ENCODE data around the gene MRPL53. TPM values are rescaled to one million over a fixed set of nuclear protein-coding genes. Genes with fewer than 3 reads are reported as not detected.
A peak's percentile ranks its signal among the peaks of the same experiment; 100 is the strongest.

Gene MRPL53
- total and polyA plus RNA-seq, 2 of the 13 experiments (the other 11 are each of a cell fraction or from before 2014, with no cell fraction given): 34.3 to 51.9 TPM

DNA sequence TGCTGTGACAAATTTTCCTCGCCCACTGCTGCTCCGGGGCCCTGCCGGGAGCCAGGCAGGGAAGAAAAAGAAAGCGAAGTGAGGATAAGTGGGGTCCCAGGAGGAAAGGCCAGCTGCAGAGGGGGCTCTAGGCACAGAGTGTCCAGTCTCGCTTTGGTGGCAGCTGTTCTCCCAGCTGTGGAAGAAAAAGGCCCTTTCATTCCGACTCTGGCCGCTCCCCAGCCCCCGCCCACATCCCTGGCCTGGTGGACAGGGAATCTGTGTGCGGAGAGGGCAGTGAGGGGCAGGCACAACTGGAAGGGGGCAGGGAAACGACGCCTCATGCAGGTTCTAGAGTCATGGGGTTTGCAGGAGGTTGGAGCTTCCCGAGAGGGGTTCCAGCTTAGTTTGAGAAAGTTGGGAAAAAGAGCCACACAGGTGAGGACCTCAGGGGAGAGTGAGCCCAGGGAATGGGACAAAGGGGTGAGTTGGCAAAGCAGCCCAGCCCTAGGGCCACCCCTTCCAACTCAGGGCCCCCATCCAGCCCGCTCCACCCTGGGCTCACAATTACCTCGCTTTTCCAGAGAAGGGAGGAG lies 32.6 kb downstream of the MRPL53 start (continued):
- TF ChIP-seq SKIL (CRISPR knock-in tag; IDR thresholded peaks at IDR 0.05; ENCODE audit: borderline replicate concordance) (no peak), NCOA1 (CRISPR knock-in tag; IDR thresholded peaks at IDR 0.05) (0 out of 2 replicates have a peak, but pooled peaks have one; percentile 51), ARID3A (IDR thresholded peaks at IDR 0.05; ENCODE audit: low read depth, low read length) (no peak), HOXA9 (CRISPR knock-in tag; IDR thresholded peaks at IDR 0.05; ENCODE audit: borderline replicate concordance) (no peak), ZSCAN31 (CRISPR knock-in tag; IDR thresholded peaks at IDR 0.05; ENCODE audit: low read depth) (peak; percentile 18; the same call in 1 of the 2 replicates), BCL6 (CRISPR knock-in tag; IDR thresholded peaks at IDR 0.05) (no peak), NCOR1 (IDR thresholded peaks at IDR 0.05; ENCODE audit: borderline replicate concordance, low read length) (peak; percentile 14; the same call in 1 of the 2 replicates), ZNF674 (CRISPR knock-in tag; IDR thresholded peaks at IDR 0.05; ENCODE audit: low read depth) (0 out of 2 replicates have a peak, but pooled peaks have one; percentile 19), SNAI1 (CRISPR knock-in tag; IDR thresholded peaks at IDR 0.05; ENCODE audit: borderline replicate concordance) (0 out of 2 replicates have a peak, but pooled peaks have one; percentile 4), NFYB (CRISPR knock-in tag; IDR thresholded peaks at IDR 0.05) (no peak), FOXO4 (CRISPR knock-in tag; conservative IDR thresholded peaks at IDR 0.05) (no peak), ZNF891 (CRISPR knock-in tag; IDR thresholded peaks at IDR 0.05) (0 out of 2 replicates have a peak, but pooled peaks have one; percentile 15), ZFAT (CRISPR knock-in tag; conservative IDR thresholded peaks at IDR 0.05) (no peak), ZNF136 (CRISPR knock-in tag; IDR thresholded peaks at IDR 0.05; ENCODE audit: low read depth) (0 out of 2 replicates have a peak, but pooled peaks have one; percentile 9), HNRNPK (IDR thresholded peaks at IDR 0.05; ENCODE audit: low read depth, low read length, poor library complexity, severe bottlenecking) (no peak), ZXDC (CRISPR knock-in tag; IDR thresholded peaks at IDR 0.05) (no peak), KLF13 (CRISPR knock-in tag; IDR thresholded peaks at IDR 0.05) (0 out of 2 replicates have a peak, but pooled peaks have one; percentile 1), RBAK (CRISPR knock-in tag; IDR thresholded peaks at IDR 0.05) (peak; percentile 91), ZNF788 (CRISPR knock-in tag; IDR thresholded peaks at IDR 0.05; ENCODE audit: borderline replicate concordance) (0 out of 2 replicates have a peak, but pooled peaks have one; percentile 13), ZFYVE20 (CRISPR knock-in tag; IDR thresholded peaks at IDR 0.05; ENCODE audit: borderline replicate concordance, low read depth) (no peak)

All from HepG2 (cell line).